Psoas muscle (tissue), 8 donors: ENCODE data around the gene BCS1L. TPM values are rescaled to one million over a fixed set of nuclear protein-coding genes. Genes with fewer than 3 reads are reported as not detected.

Experiments
- ATAC-seq, 4 donors: fragments of 200-7000 bp; cut with Tn5 transposase; one replicate each; pipeline ENCODE4 v1.9.1; 2020; ENCODE audit warnings: moderate library complexity in 3 of 4, mild to moderate bottlenecking in 2 of 4
- DNase-seq, 2 donors: peaks; one replicate each; pipeline ENCODE4 v3.0.0-alpha.2; 2020
- H3K27ac ChIP-seq: fragments of 200-600 bp; one replicate; pipeline ENCODE4 v1.8.0; 2022
- H3K27me3 ChIP-seq, 3 donors: fragments of 200-600 bp in 1 of 3; one replicate each; pipeline versions ENCODE4 v1.6.1 to v1.8.0; 2013 to 2022; ENCODE audit warnings: low read length in 2 of 3, mild to moderate bottlenecking in 2 of 3, moderate library complexity in 1 of 3; ENCODE audit not compliant: insufficient read depth in 3 of 3
- H3K36me3 ChIP-seq, 2 donors: fragments of 200-600 bp in 1 of 2; one replicate each; pipeline versions ENCODE4 v1.6.1 to v1.8.0; 2013 to 2022; ENCODE audit warnings: low read depth in 1 of 2, mild to moderate bottlenecking in 1 of 2, moderate library complexity in 1 of 2; ENCODE audit not compliant: insufficient read depth in 1 of 2
- H3K4me1 ChIP-seq: fragments of 200-600 bp; one replicate; pipeline ENCODE4 v1.8.0; 2022
- H3K4me3 ChIP-seq: fragments of 200-600 bp; one replicate; pipeline ENCODE4 v1.8.0; 2022; ENCODE audit warnings: mild to moderate bottlenecking
- H3K9me3 ChIP-seq: fragments of 200-600 bp; one replicate; pipeline ENCODE4 v1.8.0; 2022
- CTCF ChIP-seq: fragments of 200-600 bp; IDR thresholded peaks from one replicate; pipeline ENCODE4 v1.8.0; 2022; ENCODE audit warnings: antibody characterized with exemption
- WGBS, 3 donors: extraction: QIAGEN DNeasy Blood & Tissue Kit; methylation state at CpG; one replicate each; pipeline versions ENCODE4 v1.1.6 to v1.1.7; 2013; 5-methylcytosine and 5-hydroxymethylcytosine counted together
- intact Hi-C, 2 donors: fragments of 100-400 bp; cut with DNase I; formaldehyde crosslinking; loops; one replicate each; pipeline versions ENCODE4 v1.11.0 to v1.14.2; 2022
- polyA plus RNA-seq, 3 donors: library from polyadenylated mRNA; stranded (reverse); fragments of 200-250 nt; gene quantifications; one replicate each; pipeline ENCODE4 v1.2.3, GENCODE V29; 2013
- total RNA-seq, 4 donors: library from RNA; stranded (reverse); fragmentation: NEBNext Ultra II Directional in 2 of 4; extraction: Animal tissue kit (Norgen Biotek cat#: 25700) in 2 of 4; gene quantifications; one replicate each; pipeline versions ENCODE4 v1.2.1 to v1.2.4, GENCODE V29; 2021 to 2023
- donor health status: healthy with polysubstance abuse.
- donor health status: DM: no; HTN: no; CAD: no; lungs with moderate emphysema.
- donor health status: Bipolar disorder and iron deficiency.
- donor health status: healthy.
- donor health status: DM: yes; HTN: yes; CAD: no.
- donor health status: DM: no; HTN: no; CAD: no.
- donor health status: DM: no; HTN: no; CAD: no.
- donor health status: DM: yes; HTN: yes; CAD: no.

BCS1L gene
- total and polyA plus RNA-seq, 7 donors = 13.1 to 50.1 (median 27.1) TPM

- WGBS, 3 donors = 42 to 43% (median 43%) methylated on average over 12 of the region's 12 CpGs
- DNase-seq (no peak), ATAC-seq (peak in 3 of 4 donors; percentile 8 to 26 (median 13))
- peaks cover 1 to 46% of the 10 kb centered on the region in 2 donors for H3K36me3 ChIP-seq
- no peak for TF ChIP-seq CTCF
- peak overlapping the region; percentile 80 for H3K27ac ChIP-seq
- intact Hi-C loops = no loop called here
- H3K27me3 ChIP-seq = no peaks in the 10 kb centered on the region
- peaks cover 10% of the 10 kb centered on the region for H3K4me1 ChIP-seq
- peak overlapping the region; percentile 94 for H3K4me3 ChIP-seq
- H3K9me3 ChIP-seq = no peaks in the 10 kb centered on the region
Measured at GRCh38 chr2:218671097-218671653, 11.7 kb downstream of the BCS1L start.

GRCh38 chr2:218671654-218672566 lies 12.4 kb downstream of the BCS1L start, which contains the start of the genes RNF25 and STK36:
TSS of gene RNF25 (minus strand) at chr2:218672002. CDS start at chr2:218671970, 32 bp downstream.
TSS of gene STK36 (plus strand) at chr2:218672086. CDS start at chr2:218672830, 744 bp downstream.
- intact Hi-C loops = no loop called here
- peaks cover 10% of the 10 kb centered on the region for H3K4me1 ChIP-seq
- H3K9me3 ChIP-seq = no peaks in the 10 kb centered on the region
- DNase-seq = peak; percentile 83 to 92
- H3K27me3 ChIP-seq = no peaks in the 10 kb centered on the region
- H3K27ac ChIP-seq = peak within 1 kb of the TSS; percentile 80
- 0 to 1% (median 0%) methylated on average over 44 to 49 of the region's 49 CpGs for WGBS, 3 donors
- TF ChIP-seq CTCF = no peak
- peak; percentile 96 to 99 (median 96) for ATAC-seq
- H3K4me3 ChIP-seq = peak within 1 kb of the TSS; percentile 94
- H3K36me3 ChIP-seq = peaks cover 0 to 44% of the 10 kb centered on the region in 2 donors

- no peak overlapping the region for H3K4me3 ChIP-seq
- peaks cover 0 to 70% of the 10 kb centered on the region in 2 donors for H3K36me3 ChIP-seq
- H3K9me3 ChIP-seq = no peaks in the 10 kb centered on the region
- DNase-seq (no peak), ATAC-seq (no peak)
- 65 to 77% (median 70%) methylated on average over 4 of the region's 4 CpGs for WGBS, 3 donors
- H3K27me3 ChIP-seq = no peaks in the 10 kb centered on the region
- H3K4me1 ChIP-seq = no peaks in the 10 kb centered on the region
- intact Hi-C loops = no loop called here
- no peak for TF ChIP-seq CTCF
- no peak overlapping the region for H3K27ac ChIP-seq
Measured at GRCh38 chr2:218679119-218679518, 19.6 kb downstream of the BCS1L start.

- Histone ChIP-seq H3K36me3 (peaks cover 0 to 73% of the 10 kb centered on the region in 2 donors), H3K4me1 (no peaks in the 10 kb centered on the region), H3K9me3 (no peaks in the 10 kb centered on the region), H3K27me3 (no peaks in the 10 kb centered on the region), H3K27ac (no peak overlapping the region), H3K4me3 (no peak overlapping the region)
- ATAC-seq (no peak), DNase-seq (no peak)
- intact Hi-C loops = no loop called here
- WGBS, 3 donors = 74 to 85% (median 74%) methylated on average over 3 of the region's 3 CpGs
- no peak for TF ChIP-seq CTCF
Measured at GRCh38 chr2:218680061-218680460, 20.6 kb downstream of the BCS1L start.
